Measurements from ENCODE around the gene ANO2.
"Not testable (repeated sequence)": the region's sequence is repeated elsewhere in the genome, so short reads cannot be mapped to it uniquely, and the experiment has no call there.

The ANO2 gene

DNA sequence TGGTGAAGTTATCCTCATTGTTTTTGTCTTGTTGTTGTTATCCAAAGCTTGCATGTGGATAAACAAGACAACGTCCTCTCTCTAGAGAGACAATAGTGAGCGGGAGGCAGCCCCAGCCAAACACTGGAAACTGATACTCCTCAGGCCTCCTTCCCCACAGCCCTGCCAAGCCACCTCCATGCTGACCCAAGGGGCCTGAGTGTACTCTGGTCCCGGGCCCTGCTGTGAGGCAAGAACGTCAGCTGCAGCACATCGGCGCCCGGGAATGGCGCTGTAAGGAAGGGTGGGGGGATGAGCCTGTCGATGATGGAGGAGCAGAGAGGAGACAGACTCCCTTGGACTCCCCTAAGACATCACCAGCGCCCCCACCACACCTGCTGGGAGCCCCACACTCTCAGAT is 83.6 kb downstream of the ANO2 start:
- no peak overlapping the region for H3K27ac ChIP-seq
- DNase-seq (ENCODE audit: low read depth, low spot score), result no peak

DNA sequence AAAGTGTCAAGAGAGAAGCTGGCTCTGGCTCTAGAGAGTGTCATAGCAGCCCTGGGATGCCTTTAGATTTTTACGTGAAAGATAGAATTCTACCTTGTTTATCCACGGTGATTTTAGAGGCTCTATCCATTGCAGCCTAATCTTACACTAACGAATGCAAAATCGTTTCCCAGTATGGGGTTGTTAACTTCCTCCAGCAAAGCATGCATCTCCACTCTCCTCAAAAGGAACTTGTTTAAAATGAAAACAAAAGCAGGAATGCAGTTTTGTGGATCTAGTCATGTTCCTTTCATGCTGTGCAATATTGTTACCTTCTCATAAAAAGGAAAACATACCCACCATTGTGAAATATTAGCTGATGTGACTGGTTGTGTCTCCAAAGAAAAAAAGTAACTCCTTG is 88.4 kb downstream of the ANO2 start:
- H3K27ac ChIP-seq, result no peak overlapping the region

DNA sequence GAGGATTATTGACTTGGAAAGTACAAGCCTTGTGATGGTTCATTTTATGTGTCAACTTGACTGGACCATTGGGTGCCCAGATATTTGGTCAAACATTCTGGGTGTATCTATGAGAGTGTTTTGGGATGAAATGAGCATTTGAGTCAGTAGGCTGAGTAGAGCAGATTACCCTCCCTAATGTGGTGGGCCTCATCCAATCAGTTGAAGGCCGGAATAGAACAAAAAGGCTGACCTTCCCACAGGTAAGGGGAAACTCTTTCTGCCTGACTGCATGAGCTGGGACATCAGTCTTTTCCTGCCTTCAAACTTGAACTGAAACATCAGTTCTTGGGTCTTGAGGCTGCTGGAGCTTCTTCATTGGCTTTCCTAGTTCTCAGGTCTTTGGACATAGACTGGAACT is 98.1 kb downstream of the ANO2 start:
- no peak overlapping the region for H3K27ac ChIP-seq
- DNase-seq (ENCODE audit: low read depth, low spot score), result no peak

More for the DNA sequence above, 88.4 kb downstream of the ANO2 start:
- DNase-seq (ENCODE audit: low read depth, low spot score), result no peak

DNA sequence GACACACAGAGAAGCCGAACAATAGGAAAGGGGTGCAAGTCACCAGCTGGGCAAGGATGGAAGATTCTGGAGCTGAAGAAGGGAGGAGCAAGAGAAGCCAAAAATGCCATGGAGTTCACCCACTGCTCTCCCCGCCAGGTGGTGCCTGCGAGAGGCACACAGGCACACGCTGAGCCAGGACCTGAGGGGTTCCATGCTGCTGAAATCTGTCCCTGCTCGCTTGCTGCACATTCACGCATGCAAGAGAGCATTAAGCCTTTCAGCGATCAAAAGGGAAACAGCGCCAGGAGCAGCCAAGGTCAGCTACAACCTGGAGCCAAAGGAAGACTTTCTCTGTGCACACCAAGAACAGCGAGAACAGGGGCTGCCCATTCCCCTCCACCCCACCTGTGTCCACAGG is 104.1 kb downstream of the ANO2 start:
- no peak for DNase-seq (ENCODE audit: low read depth, low spot score)
- no peak overlapping the region for H3K27ac ChIP-seq

DNA sequence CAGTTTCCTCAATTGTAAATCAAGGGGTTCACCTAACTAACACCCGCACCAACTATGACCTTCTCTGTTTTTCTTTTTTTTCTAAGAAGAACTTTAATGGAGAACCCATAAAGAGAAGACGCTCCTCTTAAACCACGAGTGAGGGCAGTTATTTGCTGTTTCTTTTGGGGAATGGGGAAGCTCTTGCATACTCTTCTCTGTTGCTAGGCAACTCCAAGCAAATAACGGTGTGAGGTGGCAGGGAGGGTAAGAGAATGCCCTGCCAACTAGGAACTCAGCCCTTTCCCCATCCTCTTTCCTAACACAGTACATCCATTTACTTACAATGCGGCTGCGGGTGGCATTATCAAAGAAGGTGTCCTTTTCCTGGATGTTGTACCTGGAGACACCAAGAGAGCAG is 114.9 kb downstream of the ANO2 start:
- no peak for DNase-seq (ENCODE audit: low read depth, low spot score)
- no peak overlapping the region for H3K27ac ChIP-seq

DNA sequence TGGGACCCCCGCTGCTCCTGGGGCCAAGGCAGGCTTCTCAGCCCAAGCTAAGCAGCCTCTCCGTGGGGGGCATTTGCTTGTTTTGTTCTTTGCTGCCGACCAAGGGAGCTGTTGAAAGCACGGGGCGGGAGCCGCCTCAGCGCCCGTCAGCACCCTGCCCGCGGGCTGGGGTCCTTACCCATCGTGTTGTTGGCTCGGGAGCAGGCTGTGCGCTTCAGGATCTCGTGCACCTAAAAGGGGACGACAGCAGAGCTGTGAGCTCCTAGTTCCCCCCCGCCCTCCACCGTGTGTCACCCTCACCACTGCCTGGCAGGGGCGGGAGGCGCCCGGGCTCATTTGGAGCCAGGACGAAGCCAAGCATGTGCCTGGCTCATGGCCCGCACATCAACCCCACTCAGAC is 117.5 kb downstream of the ANO2 start:
- H3K27ac ChIP-seq, result no peak overlapping the region
- no peak for DNase-seq (ENCODE audit: low read depth, low spot score)

DNA sequence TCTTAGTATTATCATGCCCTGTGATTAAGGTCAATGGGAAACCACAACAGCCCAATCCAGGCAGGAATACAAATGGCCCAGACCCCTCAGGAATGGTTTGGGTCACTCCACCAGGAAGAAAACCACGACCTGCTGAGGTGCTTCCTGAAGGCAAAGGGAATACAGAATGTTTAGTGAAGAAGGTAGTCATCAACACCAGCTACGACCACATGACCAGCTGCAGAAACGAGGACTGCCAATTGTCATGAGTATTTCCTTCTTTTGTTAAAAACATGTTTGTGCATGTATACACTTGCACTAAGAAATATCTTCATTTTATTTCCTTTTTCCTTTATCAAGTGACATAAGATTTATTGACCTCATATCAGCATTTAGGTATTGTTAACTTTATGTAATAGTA is 119.3 kb downstream of the ANO2 start:
- not testable (repeated sequence) for DNase-seq (ENCODE audit: low read depth, low spot score); H3K27ac ChIP-seq

DNA sequence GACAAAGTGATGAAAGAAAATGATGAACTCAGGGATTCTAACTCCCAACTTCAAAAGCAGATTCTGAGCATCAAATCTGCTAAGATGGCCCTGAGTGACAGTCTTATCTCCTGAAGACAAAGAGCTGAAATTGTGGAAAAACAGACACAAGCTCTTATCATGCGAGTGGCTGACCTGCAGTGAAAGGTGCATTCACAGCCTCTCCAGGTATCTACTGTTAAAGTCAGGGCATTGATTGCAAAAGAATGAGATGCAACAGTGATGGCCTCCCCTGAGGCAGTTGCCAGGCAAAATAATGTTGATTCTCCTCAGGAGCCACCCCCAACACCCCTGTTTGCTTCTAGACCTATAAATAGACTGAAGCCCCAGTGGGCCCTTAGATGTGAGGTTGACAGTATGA is 126.2 kb downstream of the ANO2 start:
- not testable (repeated sequence) for DNase-seq (ENCODE audit: low read depth, low spot score); H3K27ac ChIP-seq

DNA sequence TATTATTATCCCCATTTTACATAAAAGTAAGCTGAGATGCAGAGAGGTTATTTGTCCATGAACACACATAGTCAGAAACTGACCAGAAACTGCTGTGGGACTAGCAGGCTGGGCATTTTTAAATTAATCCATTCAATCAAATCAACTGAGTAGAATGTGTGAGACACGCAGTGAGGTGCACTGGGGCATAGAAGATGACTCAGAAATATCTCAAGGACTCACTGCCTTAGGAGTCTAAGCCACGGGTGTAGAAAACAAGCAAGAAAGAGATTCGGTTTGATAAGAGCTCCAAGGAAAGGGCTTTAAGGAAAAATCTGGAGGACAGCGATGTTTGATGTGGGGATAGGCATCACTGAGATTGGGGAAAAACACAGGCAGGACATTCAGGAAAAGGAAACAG is 127.8 kb downstream of the ANO2 start:
- no peak for DNase-seq (ENCODE audit: low read depth, low spot score)

DNA sequence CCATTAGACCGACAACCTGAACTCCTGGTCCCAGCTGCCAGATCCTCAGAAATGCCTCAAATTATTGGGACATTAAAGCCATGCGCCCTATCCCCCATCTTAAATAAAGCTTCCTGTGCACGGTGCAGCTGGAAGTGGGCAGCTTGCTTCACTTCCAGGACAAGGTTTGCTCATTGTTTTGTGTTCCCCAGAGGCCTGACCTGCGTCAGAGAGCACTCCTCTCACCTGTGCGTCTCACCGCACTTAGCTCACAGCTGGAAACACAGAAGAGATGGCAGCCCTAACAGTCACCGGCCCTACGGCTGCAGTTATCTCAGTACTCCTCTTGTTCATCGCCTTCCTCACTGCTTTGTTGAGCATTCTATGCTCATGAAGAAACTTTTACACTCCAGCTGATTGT is 135.5 kb downstream of the ANO2 start:
- H3K27ac ChIP-seq, result no peak overlapping the region
- DNase-seq (ENCODE audit: low read depth, low spot score), result no peak

More for the DNA sequence above, 127.8 kb downstream of the ANO2 start:
- H3K27ac ChIP-seq, result no peak overlapping the region

DNA sequence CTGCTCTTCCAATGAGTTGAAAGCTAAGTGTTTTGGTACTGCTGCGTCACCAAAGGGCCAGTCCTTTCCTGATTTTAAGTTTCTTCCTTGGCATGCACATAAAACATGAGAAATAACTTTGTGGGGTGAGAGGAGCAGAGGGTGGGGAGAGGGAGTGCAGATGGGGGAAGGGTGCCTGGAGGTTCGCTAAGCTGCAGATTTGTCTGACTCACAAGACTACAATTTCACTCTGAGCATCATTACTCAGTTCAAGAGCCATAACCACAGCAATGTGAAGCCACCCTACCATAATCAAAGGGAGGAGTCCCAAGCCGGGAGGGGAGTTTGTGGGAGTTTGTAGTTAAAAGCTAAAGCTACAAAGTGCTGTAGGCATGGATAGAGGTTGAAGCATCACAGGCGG is 136.1 kb downstream of the ANO2 start:
- DNase-seq (ENCODE audit: low read depth, low spot score), result no peak
- no peak overlapping the region for H3K27ac ChIP-seq

DNA sequence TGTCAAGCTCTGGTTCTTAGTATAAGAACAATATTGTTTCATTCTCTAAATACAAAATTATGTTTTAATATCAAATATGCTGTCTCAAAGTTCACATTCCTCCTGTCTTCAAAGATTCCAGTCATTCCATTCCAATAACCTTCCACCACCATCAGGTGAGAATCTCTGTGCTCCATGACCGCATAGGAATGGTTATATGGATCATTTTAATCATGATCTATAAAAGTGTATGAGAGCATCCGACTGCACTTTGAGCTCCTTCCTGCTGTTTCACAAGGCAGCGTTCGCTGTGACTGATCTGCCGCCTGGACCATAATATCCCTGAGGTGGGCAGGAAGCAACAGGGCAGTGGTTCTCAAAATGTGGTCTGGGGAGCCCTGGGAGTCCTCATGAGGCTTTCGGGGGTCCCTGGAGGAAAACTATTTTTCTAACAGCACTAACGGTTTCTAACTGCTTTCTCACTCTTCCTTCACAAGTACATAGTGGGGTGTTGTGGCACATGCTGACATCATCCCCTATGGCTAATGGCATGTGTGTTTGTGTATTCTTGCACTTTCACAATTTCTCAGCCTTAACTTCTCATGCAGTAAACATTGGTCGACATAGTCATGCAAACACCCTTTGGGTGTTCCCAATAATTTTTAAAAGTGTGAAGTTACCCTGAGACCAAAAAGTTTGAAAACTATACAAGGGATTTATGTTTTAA is 137.4 kb downstream of the ANO2 start:
- no peak overlapping the region for H3K27ac ChIP-seq
- DNase-seq (ENCODE audit: low read depth, low spot score), result no peak

DNA sequence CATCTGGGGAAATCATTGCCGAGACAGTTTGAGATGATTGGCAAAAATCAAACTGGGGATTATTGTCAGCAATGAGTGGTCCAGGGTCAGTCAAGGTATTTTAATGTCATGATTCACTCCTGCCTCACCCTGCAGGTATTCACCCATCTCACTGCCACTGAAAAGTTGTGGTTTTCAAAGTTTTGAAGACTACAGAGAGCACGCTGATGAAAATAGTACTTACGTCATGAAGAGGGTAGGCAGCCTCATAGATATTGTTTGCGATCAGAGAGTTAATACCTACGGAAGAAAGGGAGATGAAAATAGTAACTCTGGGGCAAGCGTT is 138.0 kb downstream of the ANO2 start:
- DNase-seq (ENCODE audit: low read depth, low spot score), result no peak

DNA sequence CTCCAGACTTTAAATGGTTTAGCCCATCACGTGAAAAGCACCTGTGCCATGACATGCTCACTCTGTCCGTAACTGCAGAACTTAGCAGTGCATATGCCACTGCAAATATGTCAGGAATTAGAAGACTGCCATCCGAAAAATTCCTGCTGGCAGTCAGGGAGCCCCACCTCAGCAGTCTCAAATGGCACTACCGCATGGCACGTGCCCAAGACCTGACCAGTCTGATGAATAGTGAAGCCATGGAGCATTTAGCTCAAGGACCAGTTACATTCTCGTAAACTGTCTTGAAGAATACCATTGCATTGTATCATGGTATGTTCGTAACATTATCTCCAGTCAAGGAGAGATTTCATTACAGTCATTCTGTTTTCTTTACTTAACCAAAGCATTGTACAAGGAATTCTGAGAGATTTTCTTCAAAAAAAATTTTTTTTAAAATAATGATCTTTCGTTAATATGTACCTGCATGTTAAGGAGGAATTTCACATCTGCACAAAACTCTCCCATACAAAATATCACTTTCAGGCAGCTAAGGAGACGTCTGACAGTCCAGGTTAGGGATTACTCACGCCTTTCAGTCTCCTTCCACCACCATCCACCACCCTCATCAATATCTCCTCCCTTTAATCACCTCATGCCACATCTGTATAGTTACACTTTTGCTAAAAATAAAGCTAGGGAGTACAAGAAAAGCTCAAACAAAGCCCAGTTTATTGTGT is 138.5 kb downstream of the ANO2 start:
- H3K27ac ChIP-seq, result no peak overlapping the region
- DNase-seq (ENCODE audit: low read depth, low spot score), result no peak

More for the DNA sequence above, 138.0 kb downstream of the ANO2 start:
- no peak overlapping the region for H3K27ac ChIP-seq

DNA sequence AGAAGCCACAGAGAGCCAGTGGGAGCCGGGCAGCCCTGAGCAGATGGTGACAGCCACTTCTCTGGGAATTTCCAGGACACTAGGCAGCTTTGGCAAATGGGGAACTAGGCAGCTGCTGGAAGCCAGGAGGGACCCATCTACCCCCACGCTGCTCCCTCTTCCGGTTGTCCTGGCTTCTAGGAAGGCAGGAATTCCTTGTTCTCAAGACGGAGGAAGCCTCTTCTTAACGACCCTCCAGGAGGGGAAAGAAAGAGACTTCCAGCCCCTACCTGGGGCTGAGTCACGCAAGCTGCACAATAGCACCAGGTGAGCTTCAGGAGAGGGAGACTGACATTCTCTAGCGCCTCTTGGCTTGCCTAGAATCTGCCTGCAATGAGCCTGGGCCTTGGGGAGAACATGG is 141.5 kb downstream of the ANO2 start:
- H3K27ac ChIP-seq, result no peak overlapping the region
- DNase-seq (ENCODE audit: low read depth, low spot score), result no peak

DNA sequence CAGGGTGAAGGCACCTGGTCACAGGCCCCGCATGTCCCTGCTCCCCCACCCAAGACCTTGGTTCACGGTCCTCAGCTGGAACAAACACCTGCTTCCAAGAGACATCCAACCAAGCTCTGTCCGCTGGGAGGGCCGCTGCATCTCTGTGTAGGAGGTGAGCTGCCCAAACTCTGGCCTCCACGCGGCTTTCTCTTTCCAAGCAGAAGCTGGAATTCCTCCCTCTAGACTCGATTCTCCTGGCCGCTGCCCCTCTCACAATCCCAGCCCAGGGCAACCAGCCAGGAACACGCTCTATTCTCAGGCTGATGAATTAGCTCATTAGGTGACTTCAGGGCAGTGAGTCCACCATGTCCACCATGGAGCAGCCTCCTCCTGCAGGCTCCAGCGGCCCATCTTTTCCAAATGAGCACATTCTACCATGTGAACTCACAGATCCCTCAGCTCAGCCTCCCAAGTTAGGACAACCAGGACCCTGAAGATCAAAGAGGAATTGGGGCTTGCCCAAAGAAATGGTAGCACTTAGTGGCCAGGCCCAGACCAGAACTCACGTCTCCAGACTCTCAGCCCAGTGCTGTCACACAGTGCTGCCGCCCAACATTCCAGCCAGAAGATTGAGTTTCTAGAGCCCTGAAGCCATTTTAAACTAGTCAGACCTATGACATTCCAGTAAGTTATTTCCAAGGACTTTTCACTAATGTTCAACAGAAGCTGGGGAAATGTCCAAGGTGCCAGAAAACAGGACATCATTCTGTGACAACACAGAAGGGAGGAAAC is 146.6 kb downstream of the ANO2 start:
- H3K27ac ChIP-seq, result no peak overlapping the region
- no peak for DNase-seq (ENCODE audit: low read depth, low spot score)

DNA sequence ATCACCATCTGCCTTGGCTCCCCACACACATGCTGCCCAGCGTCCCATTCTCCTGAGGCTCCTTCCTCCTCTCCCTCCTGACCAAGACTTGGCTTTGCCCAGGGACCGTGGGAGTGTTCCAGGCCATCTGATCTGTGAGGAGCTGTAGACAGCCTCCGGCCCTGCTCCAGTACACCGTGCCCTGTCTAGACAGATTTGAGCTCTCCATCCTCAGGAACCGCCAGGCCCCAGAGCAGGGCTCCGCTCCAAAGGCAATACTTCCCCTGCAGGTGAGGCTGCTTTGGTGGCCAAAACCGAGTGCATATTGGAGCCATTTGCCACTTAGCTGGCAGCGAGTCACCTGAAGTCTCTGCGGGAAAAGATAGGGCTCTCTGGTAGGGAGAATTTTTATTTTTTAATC is 147.4 kb downstream of the ANO2 start:
- DNase-seq (ENCODE audit: low read depth, low spot score), result no peak
- H3K27ac ChIP-seq, result no peak overlapping the region

DNA sequence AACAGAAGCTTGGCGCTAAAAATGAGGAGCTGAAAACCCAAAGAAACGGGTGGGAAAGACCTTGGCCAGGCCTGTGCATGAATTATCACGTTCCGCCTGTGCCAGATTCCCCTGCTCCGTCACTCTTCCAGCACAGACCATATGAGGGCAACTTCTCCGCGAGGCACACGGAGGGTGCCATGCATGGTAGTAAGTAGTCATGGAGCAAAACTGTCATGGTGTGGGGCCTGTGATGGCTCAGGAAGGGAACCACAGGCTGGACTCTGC is 148.2 kb downstream of the ANO2 start:
- H3K27ac ChIP-seq, result no peak overlapping the region
- no peak for DNase-seq (ENCODE audit: low read depth, low spot score)

DNA sequence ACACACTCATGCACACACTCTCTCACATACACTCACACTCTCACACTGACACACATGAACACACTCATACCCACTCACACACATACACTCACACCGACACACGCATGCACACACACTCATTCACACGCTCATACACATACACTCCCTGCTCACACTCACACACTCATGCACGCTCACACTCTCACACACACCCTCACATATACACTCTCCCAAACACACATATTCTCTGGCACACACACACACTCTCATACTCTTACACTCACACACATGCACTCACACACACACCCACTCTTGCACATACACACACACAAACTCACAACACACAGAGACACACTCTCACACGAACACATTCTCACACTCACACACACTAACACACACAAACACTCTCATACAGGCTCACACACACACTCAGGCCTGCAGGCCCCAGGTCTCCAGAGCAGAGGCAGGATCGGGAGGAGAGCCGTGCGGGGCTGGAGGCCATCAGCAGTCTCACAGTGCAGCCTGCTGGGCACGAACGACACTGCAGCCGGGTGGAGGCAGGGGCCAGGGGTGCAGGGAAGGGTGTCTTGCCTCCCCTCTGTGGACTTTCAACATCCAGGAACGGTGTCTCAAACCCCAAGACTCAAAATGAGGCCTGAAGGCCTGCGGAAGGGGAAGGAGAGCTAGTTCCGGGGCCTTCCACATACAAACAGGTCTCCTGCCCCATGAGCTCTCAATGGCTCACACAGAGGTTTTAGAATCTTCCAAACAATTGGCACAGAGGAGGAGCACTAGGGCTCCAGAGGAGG is 148.7 kb downstream of the ANO2 start:
- H3K27ac ChIP-seq, result no peak overlapping the region
- DNase-seq (ENCODE audit: low read depth, low spot score), result no peak

DNA sequence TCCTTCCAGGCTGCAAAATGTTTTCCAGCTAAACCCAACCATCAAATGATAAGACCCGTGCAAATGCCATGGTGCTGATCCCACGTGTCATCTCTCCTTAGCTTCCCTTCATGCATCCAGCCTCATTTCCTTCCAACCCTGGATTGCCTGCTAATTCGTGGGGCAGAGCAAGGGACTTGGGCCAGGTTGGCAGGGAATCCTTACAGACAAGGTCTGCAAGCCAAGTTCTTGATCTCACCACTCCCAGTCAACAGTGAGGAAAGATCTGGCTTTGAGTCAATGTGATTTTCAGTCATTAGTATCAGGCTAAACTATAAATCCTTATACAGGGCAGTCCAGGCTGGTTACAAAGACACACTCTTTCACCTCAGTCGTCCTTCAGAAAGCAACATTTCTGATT is 150.9 kb downstream of the ANO2 start:
- no peak for DNase-seq (ENCODE audit: low read depth, low spot score)
- H3K27ac ChIP-seq, result no peak overlapping the region

DNA sequence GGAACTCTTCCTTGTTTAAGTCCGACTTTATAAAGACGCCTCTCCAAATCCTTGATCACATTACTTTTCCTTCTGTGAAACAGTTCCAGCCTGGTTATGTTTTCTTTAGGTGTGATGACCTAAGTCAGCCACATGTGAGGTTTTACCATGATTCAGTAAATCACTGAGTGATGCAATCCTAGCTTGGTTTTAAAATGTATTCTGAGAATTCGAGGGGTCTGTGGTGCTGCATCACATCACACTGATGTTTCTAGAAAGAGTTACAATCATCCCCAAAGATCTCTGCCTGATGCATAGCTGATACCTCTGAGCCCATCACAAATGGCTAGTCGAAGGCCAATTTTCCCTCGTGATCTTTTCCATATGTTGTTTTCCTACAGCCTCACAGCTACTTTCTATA is 152.7 kb downstream of the ANO2 start:
- no peak overlapping the region for H3K27ac ChIP-seq
- DNase-seq (ENCODE audit: low read depth, low spot score), result no peak

Data from epithelial cell of prostate (primary cell).